BLaER1 treated with 17β-estradiol and CSF1 and Interleukin-3, amounts not matched to agents 10 nM and 100 nM (cell line): ENCODE results near the gene GNA12.
A peak's percentile ranks its signal among the peaks of the same experiment; 100 is the strongest.
"Not testable (repeated sequence)": the region's sequence is repeated elsewhere in the genome, so short reads cannot be mapped to it uniquely, and the experiment has no call there.

Experiments used
- H3K27ac ChIP-seq, 11 experiments: shearing (Covaris generic); formaldehyde crosslinking; 2 replicates each; pipeline ENCODE4 v1.8.1; 2022
- H3K27me3 ChIP-seq, 11 experiments: shearing (Covaris generic); formaldehyde crosslinking; 2 replicates each; pipeline ENCODE4 v1.8.1; 2022
- H3K36me3 ChIP-seq, 11 experiments: shearing (Covaris generic); formaldehyde crosslinking; 2 replicates each; pipeline ENCODE4 v1.8.1; 2022
- H3K4me1 ChIP-seq, 10 experiments: shearing (Covaris generic); formaldehyde crosslinking; 2 replicates each; pipeline ENCODE4 v1.8.1; 2022
- H3K4me2 ChIP-seq, 11 experiments: shearing (Covaris generic); formaldehyde crosslinking; 2 replicates each; pipeline ENCODE4 v1.8.1; 2022
- H3K4me3 ChIP-seq, 10 experiments: shearing (Covaris generic); formaldehyde crosslinking; 2 replicates each; pipeline ENCODE4 v1.8.1; 2022
- H3K9ac ChIP-seq, 11 experiments: shearing (Covaris generic); formaldehyde crosslinking; 2 replicates each; pipeline ENCODE4 v1.8.1; 2022
- H3K9me3 ChIP-seq, 11 experiments: shearing (Covaris generic); formaldehyde crosslinking; replicated peaks in 1 of 11; 2 replicates each; pipeline ENCODE4 v1.8.1; 2022
- H4K20me1 ChIP-seq, 11 experiments: shearing (Covaris generic); formaldehyde crosslinking; 2 replicates each; pipeline ENCODE4 v1.8.1; 2022
- Cebpa-rat ChIP-seq, 11 experiments: shearing (Covaris generic); IDR thresholded peaks; 2 replicates each; pipeline ENCODE4 v1.8.1; 2022

GNA12 gene

GRCh38 chr7:2861509-2861908 is 17.4 kb upstream of the GNA12 start:
- H3K4me2 ChIP-seq = peak overlapping the region in 10 of 11 experiments; percentile 79 to 97 (median 90); a peak in 20 of 22 replicates
- peaks cover 0 to 7% (median 0%) of the 10 kb centered on the region in 11 experiments; a peak in 1 of 22 replicates for H3K9me3 ChIP-seq
- peak overlapping the region in 6 of 11 experiments; percentile 88 to 97 (median 92); a peak in 14 of 22 replicates for H3K27ac ChIP-seq
- no peak for TF ChIP-seq Cebpa-rat (IDR thresholded peaks at IDR 0.05)
- H3K27me3 ChIP-seq = no peaks in the 10 kb centered on the region
- peak overlapping the region in 4 of 11 experiments; percentile 30 to 87 (median 57); a peak in 4 of 22 replicates for H3K9ac ChIP-seq
- H4K20me1 ChIP-seq = no peaks in the 10 kb centered on the region
- no peak overlapping the region for H3K4me3 ChIP-seq
- H3K4me1 ChIP-seq = peaks cover 37 to 84% (median 63%) of the 10 kb centered on the region in 10 experiments
- H3K36me3 ChIP-seq = peaks cover 0 to 13% (median 0%) of the 10 kb centered on the region in 11 experiments; a peak in 4 of 22 replicates

- TF ChIP-seq Cebpa-rat (IDR thresholded peaks at IDR 0.05) = no peak
- Histone ChIP-seq H3K4me3 (no peak overlapping the region), H3K4me2 (peak overlapping the region in 2 of 11 experiments; percentile 18 to 95; a peak in 3 of 22 replicates), H4K20me1 (no peaks in the 10 kb centered on the region), H3K9me3 (peaks cover 0 to 9% (median 0%) of the 10 kb centered on the region in 11 experiments; a peak in 1 of 22 replicates), H3K9ac (no peak overlapping the region), H3K36me3 (peaks cover 0 to 20% (median 4%) of the 10 kb centered on the region in 11 experiments; a peak in 5 of 22 replicates), H3K4me1 (peaks cover 37 to 76% (median 56%) of the 10 kb centered on the region in 10 experiments), H3K27me3 (no peaks in the 10 kb centered on the region), H3K27ac (peak overlapping the region in 3 of 11 experiments; percentile 11 to 44 (median 15); a peak in 4 of 22 replicates)
These were observed 16.6 kb upstream of the GNA12 start for GRCh38 chr7:2860627-2861133.

- no peak overlapping the region for H3K9ac ChIP-seq
- peak overlapping the region in 4 of 11 experiments; percentile 2 to 44 (median 13); a peak in 4 of 22 replicates for H3K27ac ChIP-seq
- no peaks in the 10 kb centered on the region for H3K27me3 ChIP-seq
- peaks cover 0 to 9% (median 4%) of the 10 kb centered on the region in 11 experiments; a peak in 6 of 22 replicates for H3K9me3 ChIP-seq
- no peak overlapping the region; a peak in 1 of 22 replicates for H3K4me2 ChIP-seq
- no peak overlapping the region for H3K4me3 ChIP-seq
- no peaks in the 10 kb centered on the region for H4K20me1 ChIP-seq
- no peak for TF ChIP-seq Cebpa-rat (IDR thresholded peaks at IDR 0.05)
- H3K4me1 ChIP-seq = peaks cover 33 to 69% (median 49%) of the 10 kb centered on the region in 10 experiments
- peaks cover 0 to 27% (median 4%) of the 10 kb centered on the region in 11 experiments; a peak in 5 of 22 replicates for H3K36me3 ChIP-seq
These were observed 15.8 kb upstream of the GNA12 start for GRCh38 chr7:2859952-2860351.

- Histone ChIP-seq H3K9me3 (peaks cover 0 to 9% (median 5%) of the 10 kb centered on the region in 11 experiments; a peak in 6 of 22 replicates), H3K27me3 (no peaks in the 10 kb centered on the region), H3K9ac (no peak overlapping the region; a peak in 1 of 22 replicates), H3K27ac (no peak overlapping the region), H3K4me1 (peaks cover 22 to 60% (median 38%) of the 10 kb centered on the region in 10 experiments), H4K20me1 (no peaks in the 10 kb centered on the region), H3K4me3 (no peak overlapping the region), H3K4me2 (no peak overlapping the region), H3K36me3 (peaks cover 0 to 27% (median 4%) of the 10 kb centered on the region in 11 experiments; a peak in 5 of 22 replicates)
- no peak for TF ChIP-seq Cebpa-rat (IDR thresholded peaks at IDR 0.05)
These were observed 14.5 kb upstream of the GNA12 start for GRCh38 chr7:2858621-2859020.

- H3K4me1 ChIP-seq = peaks cover 19 to 54% (median 30%) of the 10 kb centered on the region in 10 experiments
- H3K4me3 ChIP-seq = no peak overlapping the region
- no peak overlapping the region for H3K9ac ChIP-seq
- no peak for TF ChIP-seq Cebpa-rat (IDR thresholded peaks at IDR 0.05)
- H3K9me3 ChIP-seq = peaks cover 0 to 9% (median 5%) of the 10 kb centered on the region in 11 experiments; a peak in 6 of 22 replicates
- peaks cover 0 to 27% (median 4%) of the 10 kb centered on the region in 11 experiments; a peak in 5 of 22 replicates for H3K36me3 ChIP-seq
- H4K20me1 ChIP-seq = no peaks in the 10 kb centered on the region
- H3K27ac ChIP-seq = peak overlapping the region in 1 of 11 experiments; percentile 38; a peak in 1 of 22 replicates
- no peak overlapping the region for H3K4me2 ChIP-seq
- H3K27me3 ChIP-seq = no peaks in the 10 kb centered on the region
These were observed 12.5 kb upstream of the GNA12 start for GRCh38 chr7:2856388-2857169.

- Histone ChIP-seq H3K4me1 (peaks cover 18 to 45% (median 28%) of the 10 kb centered on the region in 10 experiments; a peak in 19 of 20 replicates), H3K27ac (no peak overlapping the region), H3K9me3 (peaks cover 0 to 11% (median 5%) of the 10 kb centered on the region in 11 experiments; a peak in 8 of 22 replicates), H3K4me2 (no peak overlapping the region), H4K20me1 (no peaks in the 10 kb centered on the region), H3K27me3 (no peaks in the 10 kb centered on the region), H3K36me3 (peaks cover 0 to 21% (median 2%) of the 10 kb centered on the region in 11 experiments; a peak in 4 of 22 replicates), H3K9ac (no peak overlapping the region), H3K4me3 (no peak overlapping the region)
- no peak for TF ChIP-seq Cebpa-rat (IDR thresholded peaks at IDR 0.05)
These were observed 11.3 kb upstream of the GNA12 start for GRCh38 chr7:2855386-2855785.

GRCh38 chr7:2853552-2853951 is 9.4 kb upstream of the GNA12 start:
- H3K27me3 ChIP-seq, H4K20me1 ChIP-seq, H3K4me3 ChIP-seq, H3K9ac ChIP-seq: not testable (repeated sequence)
- H3K4me2 ChIP-seq = peak overlapping the region; percentile 1 to 49 (median 27); a peak in 13 of 22 replicates
- peaks cover 0 to 23% (median 0%) of the 10 kb centered on the region in 11 experiments; a peak in 6 of 22 replicates for H3K36me3 ChIP-seq
- H3K4me1 ChIP-seq = peaks cover 18 to 38% (median 23%) of the 10 kb centered on the region in 10 experiments; a peak in 19 of 20 replicates
- H3K9me3 ChIP-seq = peaks cover 0 to 29% (median 16%) of the 10 kb centered on the region in 11 experiments; a peak in 14 of 22 replicates
- H3K27ac ChIP-seq = 0 out of 22 replicates have a peak overlapping the region, but pooled peaks of 1 of the 11 experiments have one; percentile 10

- TF ChIP-seq Cebpa-rat (IDR thresholded peaks at IDR 0.05) = no peak
- Histone ChIP-seq H3K36me3 (peaks cover 0 to 26% (median 0%) of the 10 kb centered on the region in 11 experiments; a peak in 6 of 22 replicates), H4K20me1 (no peaks in the 10 kb centered on the region), H3K4me1 (peaks cover 18 to 34% (median 22%) of the 10 kb centered on the region in 10 experiments; a peak in 19 of 20 replicates), H3K9me3 (peaks cover 0 to 29% (median 16%) of the 10 kb centered on the region in 11 experiments; a peak in 14 of 22 replicates), H3K27me3 (no peaks in the 10 kb centered on the region), H3K9ac (no peak overlapping the region), H3K27ac (0 out of 22 replicates have a peak overlapping the region, but pooled peaks of 1 of the 11 experiments have one; percentile 10), H3K4me3 (no peak overlapping the region), H3K4me2 (peak overlapping the region; percentile 1 to 49 (median 27); a peak in 15 of 22 replicates)
These were observed 9.0 kb upstream of the GNA12 start for GRCh38 chr7:2853147-2853546.
